ENCODE data around the gene TTLL1.

GRCh38 chr22:43042101-43042780, 47.0 kb downstream of the TTLL1 start:
- TF ChIP-seq, protein P1, sequence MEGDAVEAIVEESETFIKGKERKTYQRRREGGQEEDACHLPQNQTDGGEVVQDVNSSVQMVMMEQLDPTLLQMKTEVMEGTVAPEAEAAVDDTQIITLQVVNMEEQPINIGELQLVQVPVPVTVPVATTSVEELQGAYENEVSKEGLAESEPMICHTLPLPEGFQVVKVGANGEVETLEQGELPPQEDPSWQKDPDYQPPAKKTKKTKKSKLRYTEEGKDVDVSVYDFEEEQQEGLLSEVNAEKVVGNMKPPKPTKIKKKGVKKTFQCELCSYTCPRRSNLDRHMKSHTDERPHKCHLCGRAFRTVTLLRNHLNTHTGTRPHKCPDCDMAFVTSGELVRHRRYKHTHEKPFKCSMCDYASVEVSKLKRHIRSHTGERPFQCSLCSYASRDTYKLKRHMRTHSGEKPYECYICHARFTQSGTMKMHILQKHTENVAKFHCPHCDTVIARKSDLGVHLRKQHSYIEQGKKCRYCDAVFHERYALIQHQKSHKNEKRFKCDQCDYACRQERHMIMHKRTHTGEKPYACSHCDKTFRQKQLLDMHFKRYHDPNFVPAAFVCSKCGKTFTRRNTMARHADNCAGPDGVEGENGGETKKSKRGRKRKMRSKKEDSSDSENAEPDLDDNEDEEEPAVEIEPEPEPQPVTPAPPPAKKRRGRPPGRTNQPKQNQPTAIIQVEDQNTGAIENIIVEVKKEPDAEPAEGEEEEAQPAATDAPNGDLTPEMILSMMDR (IDR thresholded peaks at IDR 0.05), result no peak
- no peak for TF ChIP-seq TEAD1 (CRISPR knock-in tag; IDR thresholded peaks at IDR 0.05)
- no peak for TF ChIP-seq MAX (CRISPR knock-in tag; IDR thresholded peaks at IDR 0.05)
- no peak for TF ChIP-seq SP1 (CRISPR knock-in tag; conservative IDR thresholded peaks at IDR 0.05)
- no peak for TF ChIP-seq ZNF396 (CRISPR knock-in tag; IDR thresholded peaks at IDR 0.05; ENCODE audit: borderline replicate concordance)
- no peak for TF ChIP-seq CREB1 (CRISPR knock-in tag; IDR thresholded peaks at IDR 0.05)
- TF ChIP-seq NR2C2 (CRISPR knock-in tag; IDR thresholded peaks at IDR 0.05), result no peak
- TF ChIP-seq JUN (CRISPR knock-in tag; IDR thresholded peaks at IDR 0.05), result no peak
- no peak for TF ChIP-seq ETV6 (CRISPR knock-in tag; IDR thresholded peaks at IDR 0.05)
- TF ChIP-seq KAT7 (CRISPR knock-in tag; IDR thresholded peaks at IDR 0.05; ENCODE audit: borderline replicate concordance), result no peak
- TF ChIP-seq NFATC4 (CRISPR knock-in tag; IDR thresholded peaks at IDR 0.05), result no peak
- TF ChIP-seq NFYB (CRISPR knock-in tag; conservative IDR thresholded peaks at IDR 0.05; ENCODE audit: low read depth), result no peak
- no peak for TF ChIP-seq NFE2L1 (CRISPR knock-in tag; IDR thresholded peaks at IDR 0.05)
